K562 (cell line): ENCODE measurements around the gene PIBF1. TPM values are rescaled to one million over a fixed set of nuclear protein-coding genes. Genes with fewer than 3 reads are reported as not detected.
A peak's percentile ranks its signal among the peaks of the same experiment; 100 is the strongest.

Experiments used
- ATAC-seq: fragments of 200-7000 bp; cut with Tn5 transposase; 3 replicates; pipeline ENCODE4 v1.9.1; 2020; ENCODE audit warnings: moderate library complexity
- BruUV-seq: library from RNA; stranded (reverse); fragments of 400-500 nt; replicated peaks from 2 replicates; lab custom pipeline; 2021; lab: Mats Ljungman, UMichigan
- CTCF ChIA-PET: fragments of 300-600 bp; formaldehyde crosslinking; extraction: SDS; loops from one replicate; lab custom pipeline; 2021; ENCODE audit warnings: low intra/inter-chr PET ratio; lab: Yijun Ruan, JAX
- POLR2A ChIA-PET: fragments of 300-600, 350-650 bp; sonication (Branson Sonifier 250); formaldehyde crosslinking; extraction: SDS; loops from one replicate; lab custom pipeline; 2021; ENCODE audit warnings: antibody characterized with exemption, inconsistent platforms; lab: Yijun Ruan, JAX
- DNase-seq, 4 experiments: peaks; one replicate each; pipeline versions ENCODE4 v3.0.0 to v3.0.0-alpha.2; 2011 to 2018; ENCODE audit warnings: low spot score in 3 of 4, mixed read lengths in 3 of 4; ENCODE audit errors: extremely low read depth in 1 of 4
- FAIRE-seq: peaks from 2 replicates; lab custom pipeline; 2011; peaks lifted over from hg19 to GRCh38; lab: Jason Lieb, UNC
- H2AFZ ChIP-seq: 2 replicates; pipeline ENCODE4 v1.6.0; 2011; ENCODE audit warnings: low read depth, low read length, control low read depth, inconsistent platforms
- H3K27ac ChIP-seq: fragments of 200-600 bp; 3 replicates; pipeline ENCODE4 v1.8.0; 2011; ENCODE audit warnings: low read depth, mild to moderate bottlenecking, control low read depth, inconsistent platforms, low read length, moderate library complexity, mixed read lengths; ENCODE audit errors: extremely low read depth
- H3K27me3 ChIP-seq, 2 experiments: fragments of 300-600 bp in 1 of 2; 2 replicates in 1 of 2; 3 replicates in 1 of 2; pipeline versions ENCODE4 v1.6.0 to v1.8.0; 2011; ENCODE audit warnings: inconsistent platforms in 2 of 2, low read length in 2 of 2, mild to moderate bottlenecking in 1 of 2, mixed read lengths in 1 of 2, moderate library complexity in 1 of 2; ENCODE audit not compliant: control insufficient read depth in 2 of 2, insufficient read depth in 2 of 2
- H3K36me3 ChIP-seq: fragments of 300-600 bp; 3 replicates; pipeline ENCODE4 v1.8.0; 2011; ENCODE audit warnings: mild to moderate bottlenecking, low read length, inconsistent platforms; ENCODE audit not compliant: control insufficient read depth, insufficient read depth
- H3K4me1 ChIP-seq, 2 experiments: fragments of 200-600 bp in 1 of 2; replicated peaks in 1 of 2; 2 replicates in 1 of 2; 3 replicates in 1 of 2; pipeline versions ENCODE4 v1.5.1 to v1.8.0; 2011; ENCODE audit warnings: inconsistent platforms in 2 of 2, low read length in 2 of 2, mild to moderate bottlenecking in 1 of 2, mixed read lengths in 1 of 2, moderate library complexity in 1 of 2; ENCODE audit not compliant: control insufficient read depth in 2 of 2, insufficient read depth in 2 of 2
- H3K4me2 ChIP-seq: 2 replicates; pipeline ENCODE4 v1.6.1; 2011; ENCODE audit warnings: low read length, control low read depth, inconsistent platforms, mixed read lengths; ENCODE audit not compliant: insufficient read depth
- H3K4me3 ChIP-seq: fragments of 200-600 bp; sonication (generic), shearing (Covaris generic); 2 replicates; pipeline ENCODE4 v1.5.1; 2016; ENCODE audit warnings: control low read depth, inconsistent platforms
- H3K79me2 ChIP-seq: fragments of 200-600 bp; 3 replicates; pipeline ENCODE4 v1.8.0; 2011; ENCODE audit warnings: low read length, inconsistent platforms; ENCODE audit not compliant: control insufficient read depth, insufficient read depth
- H3K9ac ChIP-seq, 2 experiments: 2 replicates each; pipeline versions ENCODE4 v1.6.0 to v1.6.1; 2011; ENCODE audit warnings: low read depth in 2 of 2, low read length in 2 of 2, control low read depth in 1 of 2, inconsistent platforms in 1 of 2, mild to moderate bottlenecking in 1 of 2, mixed read lengths in 1 of 2; ENCODE audit not compliant: insufficient read depth in 1 of 2
- H3K9me1 ChIP-seq: one replicate; pipeline ENCODE4 v1.6.0; 2011; ENCODE audit warnings: inconsistent platforms, mild to moderate bottlenecking, low read length, moderate library complexity; ENCODE audit not compliant: control insufficient read depth, insufficient read depth
- H3K9me3 ChIP-seq: replicated peaks from 2 replicates; pipeline ENCODE4 v1.5.1; 2011; ENCODE audit warnings: low read depth, low read length, inconsistent platforms; ENCODE audit not compliant: control insufficient read depth, insufficient read depth
- H4K20me1 ChIP-seq: replicated peaks from 2 replicates; pipeline ENCODE4 v1.6.1; 2011; ENCODE audit warnings: low read length, inconsistent platforms, mixed read lengths; ENCODE audit not compliant: control insufficient read depth, insufficient read depth
- C11orf30 ChIP-seq: fragments of 450-650 bp; IDR thresholded peaks from 2 replicates; pipeline ENCODE4 v1.6.1; 2016; ENCODE audit warnings: low read depth, mild to moderate bottlenecking
- CBX8 ChIP-seq: fragments of 200-600 bp; sonication (generic); IDR thresholded peaks from 2 replicates; pipeline ENCODE4 v1.6.1; 2012; ENCODE audit warnings: borderline replicate concordance, mixed run types, low read depth, mild to moderate bottlenecking, moderate library complexity, mixed read lengths, low read length, control low read depth, inconsistent platforms; ENCODE audit not compliant: poor library complexity, severe bottlenecking; ENCODE audit errors: extremely low read depth
- ILF3 ChIP-seq: fragments of 450-650 bp; IDR thresholded peaks from 2 replicates; pipeline ENCODE4 v1.6.1; 2018; ENCODE audit warnings: antibody characterized with exemption, mild to moderate bottlenecking, moderate library complexity, borderline replicate concordance
- MXD1 ChIP-seq: fragments of 250-450 bp; sonication (Bioruptor Pico); IDR thresholded peaks from 2 replicates; pipeline ENCODE4 v1.8.0; 2021; ENCODE audit warnings: borderline replicate concordance, mild to moderate bottlenecking, moderate library complexity; ENCODE audit not compliant: poor library complexity, severe bottlenecking
- TARDBP ChIP-seq: fragments of 450-650 bp; IDR thresholded peaks from 2 replicates; pipeline ENCODE4 v1.6.1; 2016
- TCF7L2 ChIP-seq: fragments of 150-350 bp; IDR thresholded peaks from 2 replicates; pipeline ENCODE4 v1.6.1; 2016; ENCODE audit warnings: low read depth, mild to moderate bottlenecking, low read length, moderate library complexity
- TEAD2 ChIP-seq: fragments of 450-650 bp; IDR thresholded peaks from 2 replicates; pipeline ENCODE4 v1.6.1; 2016; ENCODE audit warnings: missing genetic modification characterization, control low read depth, missing compliant biosample characterization
- ZBTB11 ChIP-seq, 3 experiments: fragments of 200-800 bp in 1 of 3; fragments of 250-450 bp in 1 of 3; fragments of 450-650 bp in 1 of 3; sonication (Bioruptor Pico) in 1 of 3; sonication (Bioruptor generic) in 1 of 3; formaldehyde crosslinking in 1 of 3; IDR thresholded peaks; 2 replicates each; pipeline versions ENCODE4 v1.6.1 to v1.8.0; 2016 to 2022; ENCODE audit warnings: mild to moderate bottlenecking in 2 of 3, missing genetic modification characterization in 2 of 3, missing compliant biosample characterization in 1 of 3, moderate library complexity in 1 of 3
- ZNF316 ChIP-seq: fragments of 450-650 bp; IDR thresholded peaks from 2 replicates; pipeline ENCODE4 v1.6.1; 2016
- WGBS: fragments of 100-300 bp; shearing (Covaris generic); methylation state at CpG from one replicate; pipeline ENCODE4 v1.1.6; 2016; ENCODE audit warnings: low coverage, mixed read lengths; ENCODE audit not compliant: insufficient coverage; ENCODE audit errors: missing lambda C conversion rate; 5-methylcytosine and 5-hydroxymethylcytosine counted together
- in situ Hi-C: fragments of 300-500 bp; cut with MboI; formaldehyde crosslinking; loops from 4 replicates; pipeline ENCODE4 v1.15.0; 2018; ENCODE audit warnings: inconsistent platforms, mixed read lengths
- intact Hi-C: fragments of 100-400 bp; cut with micrococcal nuclease; formaldehyde crosslinking; loops from 2 replicates; pipeline ENCODE4 v1.14.2; 2022
- polyA plus RNA-seq, 8 experiments: library from polyadenylated mRNA; depleted of rRNA in 4 of 8; stranded (reverse) in 5 of 8; unstranded in 3 of 8; fragments of >200 nt; fragmentation: Nextera tagmentation in 2 of 8; fragmentation: Illumina TruSeq in 1 of 8; extraction: Ambion mirVana in 2 of 8; extraction: Trizol in 1 of 8; gene quantifications; 2 replicates each; pipeline versions ENCODE4 v1.2.1 to v1.2.3, GENCODE V29; 2011 to 2014; ENCODE audit warnings: inconsistent platforms in 1 of 8, missing spikeins in 1 of 8
- total RNA-seq, 7 experiments: library from RNA; depleted of rRNA in 6 of 7; stranded (reverse); fragments of >200 nt in 6 of 7; fragmentation: Illumina TruSeq in 2 of 7; extraction: Trizol in 2 of 7; gene quantifications; 2 replicates each; pipeline versions ENCODE4 v1.2.1 to v1.2.3, GENCODE V29; 2011 to 2021; ENCODE audit warnings: low replicate concordance in 1 of 7
- TF ChIP-seq, protein P1 (sequence below): sonication (generic); formaldehyde crosslinking; IDR thresholded peaks from 2 replicates; pipeline ENCODE4 v1.8.0; 2023; ENCODE audit warnings: missing genetic modification reagents, mild to moderate bottlenecking, borderline replicate concordance

Gene PIBF1
- total and polyA plus RNA-seq, 9 of the 15 experiments (the other 6 are each of a cell fraction or from before 2014, with no cell fraction given): 9.1 to 28.8 (median 14.7) TPM

- no peak for TF ChIP-seq MXD1
- TF ChIP-seq CBX8: no peak
- TF ChIP-seq, all 486 proteins: peak for 0
Observed at GRCh38 chr13:72820898-72821279, 39.0 kb downstream of the PIBF1 start (continued).

DNA sequence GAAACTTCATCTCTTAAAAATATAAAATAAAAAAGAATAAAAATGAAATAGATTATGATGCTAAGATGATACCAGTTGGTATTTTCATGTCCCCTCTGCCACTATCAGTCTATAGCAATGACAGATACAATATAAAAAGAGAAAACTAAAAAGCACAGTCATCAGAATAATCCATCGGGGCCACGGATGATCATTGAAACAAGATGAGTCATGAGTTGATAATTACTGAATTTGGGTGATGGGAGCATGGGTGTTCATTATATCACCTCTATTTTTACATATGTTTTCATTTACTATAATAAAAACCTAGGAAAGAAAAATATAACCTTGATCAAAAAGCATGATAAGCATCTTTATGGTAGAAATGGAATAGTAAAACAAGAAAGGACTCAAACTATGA lies 41.1 kb downstream of the PIBF1 start:
- H3K79me2 ChIP-seq: no peaks in the 10 kb centered on the region
- no TSS peak for BruUV-seq
- no peaks in the 10 kb centered on the region for H3K27me3 ChIP-seq
- no peaks in the 10 kb centered on the region for H3K9me3 ChIP-seq
- in situ Hi-C loops (loop anchor here (25.0 kb wide), 2 partner anchors 589 to 889 kb away; no protein-coding TSS in a partner anchor), intact Hi-C loops (no loop called here)
- no peak overlapping the region for H3K4me2 ChIP-seq
- H3K9me1 ChIP-seq: peaks cover 3% of the 10 kb centered on the region
- ChIA-PET POLR2A (no interaction called here), CTCF (no interaction called here)
- H3K27ac ChIP-seq: no peak overlapping the region
- no peaks in the 10 kb centered on the region for H4K20me1 ChIP-seq
- H3K4me3 ChIP-seq: no peak overlapping the region
- TF ChIP-seq TARDBP (no peak), TCF7L2 (no peak), TEAD2 (tag) (no peak), ZBTB11 (CRISPR knock-in tag; IDR thresholded peaks at IDR 0.05) (no peak), ZNF316 (peak; percentile 54), ILF3 (no peak), C11orf30 (peak; percentile 18; the same call in 1 of the 2 replicates)
- TF ChIP-seq, protein P1, sequence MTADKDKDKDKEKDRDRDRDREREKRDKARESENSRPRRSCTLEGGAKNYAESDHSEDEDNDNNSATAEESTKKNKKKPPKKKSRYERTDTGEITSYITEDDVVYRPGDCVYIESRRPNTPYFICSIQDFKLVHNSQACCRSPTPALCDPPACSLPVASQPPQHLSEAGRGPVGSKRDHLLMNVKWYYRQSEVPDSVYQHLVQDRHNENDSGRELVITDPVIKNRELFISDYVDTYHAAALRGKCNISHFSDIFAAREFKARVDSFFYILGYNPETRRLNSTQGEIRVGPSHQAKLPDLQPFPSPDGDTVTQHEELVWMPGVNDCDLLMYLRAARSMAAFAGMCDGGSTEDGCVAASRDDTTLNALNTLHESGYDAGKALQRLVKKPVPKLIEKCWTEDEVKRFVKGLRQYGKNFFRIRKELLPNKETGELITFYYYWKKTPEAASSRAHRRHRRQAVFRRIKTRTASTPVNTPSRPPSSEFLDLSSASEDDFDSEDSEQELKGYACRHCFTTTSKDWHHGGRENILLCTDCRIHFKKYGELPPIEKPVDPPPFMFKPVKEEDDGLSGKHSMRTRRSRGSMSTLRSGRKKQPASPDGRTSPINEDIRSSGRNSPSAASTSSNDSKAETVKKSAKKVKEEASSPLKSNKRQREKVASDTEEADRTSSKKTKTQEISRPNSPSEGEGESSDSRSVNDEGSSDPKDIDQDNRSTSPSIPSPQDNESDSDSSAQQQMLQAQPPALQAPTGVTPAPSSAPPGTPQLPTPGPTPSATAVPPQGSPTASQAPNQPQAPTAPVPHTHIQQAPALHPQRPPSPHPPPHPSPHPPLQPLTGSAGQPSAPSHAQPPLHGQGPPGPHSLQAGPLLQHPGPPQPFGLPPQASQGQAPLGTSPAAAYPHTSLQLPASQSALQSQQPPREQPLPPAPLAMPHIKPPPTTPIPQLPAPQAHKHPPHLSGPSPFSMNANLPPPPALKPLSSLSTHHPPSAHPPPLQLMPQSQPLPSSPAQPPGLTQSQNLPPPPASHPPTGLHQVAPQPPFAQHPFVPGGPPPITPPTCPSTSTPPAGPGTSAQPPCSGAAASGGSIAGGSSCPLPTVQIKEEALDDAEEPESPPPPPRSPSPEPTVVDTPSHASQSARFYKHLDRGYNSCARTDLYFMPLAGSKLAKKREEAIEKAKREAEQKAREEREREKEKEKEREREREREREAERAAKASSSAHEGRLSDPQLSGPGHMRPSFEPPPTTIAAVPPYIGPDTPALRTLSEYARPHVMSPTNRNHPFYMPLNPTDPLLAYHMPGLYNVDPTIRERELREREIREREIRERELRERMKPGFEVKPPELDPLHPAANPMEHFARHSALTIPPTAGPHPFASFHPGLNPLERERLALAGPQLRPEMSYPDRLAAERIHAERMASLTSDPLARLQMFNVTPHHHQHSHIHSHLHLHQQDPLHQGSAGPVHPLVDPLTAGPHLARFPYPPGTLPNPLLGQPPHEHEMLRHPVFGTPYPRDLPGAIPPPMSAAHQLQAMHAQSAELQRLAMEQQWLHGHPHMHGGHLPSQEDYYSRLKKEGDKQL (CRISPR knock-in tag): no peak
- no peaks in the 10 kb centered on the region for H3K4me1 ChIP-seq
- FAIRE-seq (no peak), ATAC-seq (no peak), DNase-seq (no peak)
- H3K9ac ChIP-seq: no peak overlapping the region
- 84% methylated on average over 2 of the region's 2 CpGs for WGBS
- peaks cover 44% of the 10 kb centered on the region; the same call in 2 of the 3 replicates for H3K36me3 ChIP-seq
- H2AFZ ChIP-seq: no peak overlapping the region
